ENCODE measurements around the gene PWWP2A. TPM values are rescaled to one million over a fixed set of nuclear protein-coding genes. Genes with fewer than 3 reads are reported as not detected.

PWWP2A gene
- total RNA-seq, 1 experiment from 2014 or later = 61.1 TPM

DNA sequence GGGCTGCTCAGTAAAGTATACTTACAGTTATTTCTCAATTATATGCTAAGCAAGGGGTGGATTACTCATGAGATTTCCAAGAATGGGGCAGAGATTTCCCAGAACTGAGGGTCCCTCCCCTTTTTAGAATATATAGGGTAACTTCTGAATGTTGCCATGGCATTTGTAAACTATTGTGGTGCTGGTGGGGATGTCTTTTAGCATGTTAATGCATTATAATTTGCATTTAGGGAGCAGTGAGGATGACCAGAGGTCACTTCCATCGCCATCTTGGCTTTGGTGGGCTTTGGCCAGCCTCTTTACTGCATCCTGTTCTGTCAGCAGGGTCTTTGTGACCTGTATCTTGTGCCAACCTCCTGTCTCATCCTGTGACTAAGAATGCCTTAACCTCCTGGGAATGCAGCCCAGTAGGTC, 74.9 kb downstream of the PWWP2A start:
- TF ChIP-seq FOXK1 (CRISPR knock-in tag; IDR thresholded peaks at IDR 0.05) (no peak), SMAD4 (CRISPR knock-in tag; IDR thresholded peaks at IDR 0.05) (no peak), TEAD4 (CRISPR knock-in tag; IDR thresholded peaks at IDR 0.05) (no peak), RELA (CRISPR knock-in tag; IDR thresholded peaks at IDR 0.05; ENCODE audit: borderline replicate concordance) (no peak), GTF2I (CRISPR knock-in tag; conservative IDR thresholded peaks at IDR 0.05) (no peak), CTCF (IDR thresholded peaks at IDR 0.05) (no peak), ZNF317 (CRISPR knock-in tag; IDR thresholded peaks at IDR 0.05; ENCODE audit: borderline replicate concordance, low read depth) (no peak), ZNF138 (CRISPR knock-in tag; conservative IDR thresholded peaks at IDR 0.05) (no peak), ZNF671 (CRISPR knock-in tag; IDR thresholded peaks at IDR 0.05) (no peak)
- TF ChIP-seq, protein P1, sequence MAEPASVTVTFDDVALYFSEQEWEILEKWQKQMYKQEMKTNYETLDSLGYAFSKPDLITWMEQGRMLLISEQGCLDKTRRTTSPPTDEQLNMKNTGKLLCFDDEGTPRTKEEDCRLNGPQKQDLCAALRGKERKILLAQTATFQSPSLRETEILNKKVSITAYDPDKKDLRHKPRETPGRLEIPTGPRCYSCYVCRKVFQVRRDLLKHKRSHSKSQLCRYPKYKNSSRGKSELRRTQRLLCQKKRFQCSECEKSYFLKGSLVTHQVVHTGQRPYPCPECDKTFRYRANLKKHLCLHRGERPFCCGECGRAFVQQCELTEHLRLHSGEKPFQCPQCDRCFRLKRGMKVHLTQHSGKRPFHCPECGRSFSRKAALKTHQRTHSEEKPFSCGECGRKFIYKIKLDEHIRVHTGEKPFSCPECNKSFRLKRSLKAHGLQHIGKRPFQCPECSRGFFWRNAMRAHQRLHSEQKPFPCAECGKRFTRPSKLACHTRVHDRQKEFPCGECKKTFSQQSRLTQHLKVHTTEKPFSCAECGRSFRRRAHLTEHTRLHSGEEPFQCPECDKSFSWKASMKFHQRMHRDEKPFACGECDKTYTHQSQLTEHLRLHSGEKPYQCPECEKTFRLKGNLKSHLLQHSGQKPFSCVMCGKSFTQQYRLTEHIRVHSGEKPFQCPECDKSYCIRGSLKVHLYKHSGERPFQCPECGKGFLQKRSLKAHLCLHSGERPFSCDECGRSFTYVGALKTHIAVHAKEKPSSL (CRISPR knock-in tag; conservative IDR thresholded peaks at IDR 0.05) = no peak
- TF ChIP-seq, protein P2, sequence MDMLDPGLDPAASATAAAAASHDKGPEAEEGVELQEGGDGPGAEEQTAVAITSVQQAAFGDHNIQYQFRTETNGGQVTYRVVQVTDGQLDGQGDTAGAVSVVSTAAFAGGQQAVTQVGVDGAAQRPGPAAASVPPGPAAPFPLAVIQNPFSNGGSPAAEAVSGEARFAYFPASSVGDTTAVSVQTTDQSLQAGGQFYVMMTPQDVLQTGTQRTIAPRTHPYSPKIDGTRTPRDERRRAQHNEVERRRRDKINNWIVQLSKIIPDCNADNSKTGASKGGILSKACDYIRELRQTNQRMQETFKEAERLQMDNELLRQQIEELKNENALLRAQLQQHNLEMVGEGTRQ (CRISPR knock-in tag; IDR thresholded peaks at IDR 0.05) = no peak
- TF ChIP-seq, protein P3, sequence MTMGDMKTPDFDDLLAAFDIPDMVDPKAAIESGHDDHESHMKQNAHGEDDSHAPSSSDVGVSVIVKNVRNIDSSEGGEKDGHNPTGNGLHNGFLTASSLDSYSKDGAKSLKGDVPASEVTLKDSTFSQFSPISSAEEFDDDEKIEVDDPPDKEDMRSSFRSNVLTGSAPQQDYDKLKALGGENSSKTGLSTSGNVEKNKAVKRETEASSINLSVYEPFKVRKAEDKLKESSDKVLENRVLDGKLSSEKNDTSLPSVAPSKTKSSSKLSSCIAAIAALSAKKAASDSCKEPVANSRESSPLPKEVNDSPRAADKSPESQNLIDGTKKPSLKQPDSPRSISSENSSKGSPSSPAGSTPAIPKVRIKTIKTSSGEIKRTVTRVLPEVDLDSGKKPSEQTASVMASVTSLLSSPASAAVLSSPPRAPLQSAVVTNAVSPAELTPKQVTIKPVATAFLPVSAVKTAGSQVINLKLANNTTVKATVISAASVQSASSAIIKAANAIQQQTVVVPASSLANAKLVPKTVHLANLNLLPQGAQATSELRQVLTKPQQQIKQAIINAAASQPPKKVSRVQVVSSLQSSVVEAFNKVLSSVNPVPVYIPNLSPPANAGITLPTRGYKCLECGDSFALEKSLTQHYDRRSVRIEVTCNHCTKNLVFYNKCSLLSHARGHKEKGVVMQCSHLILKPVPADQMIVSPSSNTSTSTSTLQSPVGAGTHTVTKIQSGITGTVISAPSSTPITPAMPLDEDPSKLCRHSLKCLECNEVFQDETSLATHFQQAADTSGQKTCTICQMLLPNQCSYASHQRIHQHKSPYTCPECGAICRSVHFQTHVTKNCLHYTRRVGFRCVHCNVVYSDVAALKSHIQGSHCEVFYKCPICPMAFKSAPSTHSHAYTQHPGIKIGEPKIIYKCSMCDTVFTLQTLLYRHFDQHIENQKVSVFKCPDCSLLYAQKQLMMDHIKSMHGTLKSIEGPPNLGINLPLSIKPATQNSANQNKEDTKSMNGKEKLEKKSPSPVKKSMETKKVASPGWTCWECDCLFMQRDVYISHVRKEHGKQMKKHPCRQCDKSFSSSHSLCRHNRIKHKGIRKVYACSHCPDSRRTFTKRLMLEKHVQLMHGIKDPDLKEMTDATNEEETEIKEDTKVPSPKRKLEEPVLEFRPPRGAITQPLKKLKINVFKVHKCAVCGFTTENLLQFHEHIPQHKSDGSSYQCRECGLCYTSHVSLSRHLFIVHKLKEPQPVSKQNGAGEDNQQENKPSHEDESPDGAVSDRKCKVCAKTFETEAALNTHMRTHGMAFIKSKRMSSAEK (CRISPR knock-in tag; IDR thresholded peaks at IDR 0.05; ENCODE audit: borderline replicate concordance) = no peak
- TF ChIP-seq, protein P4, sequence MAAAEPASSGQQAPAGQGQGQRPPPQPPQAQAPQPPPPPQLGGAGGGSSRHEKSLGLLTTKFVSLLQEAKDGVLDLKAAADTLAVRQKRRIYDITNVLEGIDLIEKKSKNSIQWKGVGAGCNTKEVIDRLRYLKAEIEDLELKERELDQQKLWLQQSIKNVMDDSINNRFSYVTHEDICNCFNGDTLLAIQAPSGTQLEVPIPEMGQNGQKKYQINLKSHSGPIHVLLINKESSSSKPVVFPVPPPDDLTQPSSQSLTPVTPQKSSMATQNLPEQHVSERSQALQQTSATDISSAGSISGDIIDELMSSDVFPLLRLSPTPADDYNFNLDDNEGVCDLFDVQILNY (CRISPR knock-in tag; IDR thresholded peaks at IDR 0.05) = no peak
- peaks cover 19% of the 10 kb centered on the region for H3K36me3 Mint-ChIP-seq
- H3K4me1 Mint-ChIP-seq = peaks cover 48% of the 10 kb centered on the region
- ChIA-PET CTCF (interaction anchor here (0.5 to 1.7 kb wide), 4 partner anchors 23 to 347 kb away, joined by 3 to 7 read pairs (median 6); no protein-coding TSS in a partner anchor), POLR2A (no interaction called here)
- peak overlapping the region; percentile 54 for H3K4me3 Mint-ChIP-seq
- ATAC-seq = peak; percentile 83
- H3K9me3 Mint-ChIP-seq = no peaks in the 10 kb centered on the region
- no peaks in the 10 kb centered on the region for H3K27me3 Mint-ChIP-seq (ENCODE audit: low read depth)
- peak; percentile 38 for DNase-seq (ENCODE audit: low spot score)
- H3K27ac Mint-ChIP-seq = no peak overlapping the region

DNA sequence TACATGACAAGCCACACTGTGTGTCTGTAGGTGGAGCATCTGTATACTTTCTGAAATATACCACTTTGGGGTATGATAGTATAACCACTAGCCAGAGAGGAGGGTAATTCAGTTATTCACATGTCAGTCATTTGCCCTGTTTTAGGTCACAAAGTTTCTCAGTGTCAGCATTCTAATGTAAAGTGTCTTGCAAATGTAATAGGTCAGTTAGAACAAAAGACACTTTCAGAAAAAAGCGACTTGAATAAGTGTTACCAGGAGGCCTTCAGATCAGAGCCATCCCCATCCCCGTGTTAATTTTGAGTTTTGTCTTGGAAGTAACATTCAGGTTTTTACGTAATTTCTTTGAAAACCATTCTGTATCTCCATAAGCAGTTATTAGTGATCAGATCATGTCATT, 76.6 kb downstream of the PWWP2A start:
- ATAC-seq = peak; percentile 26

More for the DNA sequence above, 76.6 kb downstream of the PWWP2A start:
- CTCF ChIA-PET = no interaction called here
- no peaks in the 10 kb centered on the region for H3K9me3 Mint-ChIP-seq
- no peaks in the 10 kb centered on the region for H3K27me3 Mint-ChIP-seq (ENCODE audit: low read depth)
- peaks cover 22% of the 10 kb centered on the region for H3K36me3 Mint-ChIP-seq
- peaks cover 47% of the 10 kb centered on the region for H3K4me1 Mint-ChIP-seq
- POLR2A ChIA-PET = no interaction called here
- DNase-seq (ENCODE audit: low spot score) = no peak
- peak overlapping the region; percentile 24; the same call in 1 of the 2 replicates for H3K4me3 Mint-ChIP-seq
- no peak overlapping the region for H3K27ac Mint-ChIP-seq
- TF ChIP-seq ELF4 (CRISPR knock-in tag; IDR thresholded peaks at IDR 0.05; ENCODE audit: low read depth) = no peak
- TF ChIP-seq, protein P2 (CRISPR knock-in tag; IDR thresholded peaks at IDR 0.05) = no peak

Other genes with a start within 250 kb of the PWWP2A start
- 0.11 to 0.16 TPM in 2 of 3 replicates, not detected in the other for gene ADRA1B, start 203.0 kb downstream of the PWWP2A start, total RNA-seq (2021)
- gene TTC1, start 110.3 kb downstream of the PWWP2A start, total RNA-seq (2021) = 46.4 to 48.3 TPM (median 47.4 TPM) in 3 replicates
- gene FABP6, start 110.1 kb upstream of the PWWP2A start, total RNA-seq (2021) = 2.3 to 4.9 TPM (median 2.9 TPM) in 3 replicates
- 27.9 to 31.3 TPM (median 28.6 TPM) in 3 replicates for gene CCNJL, start 193.1 kb upstream of the PWWP2A start, total RNA-seq (2021)

Measured in WTC11 (cell line).